Loucy (cell line): ENCODE results near the gene ANGPT4.

Experiments
- CTCF ChIP-seq: fragments of 200-600 bp; sonication (generic); conservative IDR thresholded peaks from 2 replicates; pipeline ENCODE4 v1.5.1; 2014; ENCODE audit warnings: mild to moderate bottlenecking, antibody characterized with exemption, low read length
- EZH2phosphoT487 ChIP-seq: fragments of 200-600 bp; IDR thresholded peaks from 2 replicates; pipeline ENCODE4 v1.6.1; 2018; ENCODE audit warnings: antibody characterized with exemption, mild to moderate bottlenecking, moderate library complexity, borderline replicate concordance

DNA sequence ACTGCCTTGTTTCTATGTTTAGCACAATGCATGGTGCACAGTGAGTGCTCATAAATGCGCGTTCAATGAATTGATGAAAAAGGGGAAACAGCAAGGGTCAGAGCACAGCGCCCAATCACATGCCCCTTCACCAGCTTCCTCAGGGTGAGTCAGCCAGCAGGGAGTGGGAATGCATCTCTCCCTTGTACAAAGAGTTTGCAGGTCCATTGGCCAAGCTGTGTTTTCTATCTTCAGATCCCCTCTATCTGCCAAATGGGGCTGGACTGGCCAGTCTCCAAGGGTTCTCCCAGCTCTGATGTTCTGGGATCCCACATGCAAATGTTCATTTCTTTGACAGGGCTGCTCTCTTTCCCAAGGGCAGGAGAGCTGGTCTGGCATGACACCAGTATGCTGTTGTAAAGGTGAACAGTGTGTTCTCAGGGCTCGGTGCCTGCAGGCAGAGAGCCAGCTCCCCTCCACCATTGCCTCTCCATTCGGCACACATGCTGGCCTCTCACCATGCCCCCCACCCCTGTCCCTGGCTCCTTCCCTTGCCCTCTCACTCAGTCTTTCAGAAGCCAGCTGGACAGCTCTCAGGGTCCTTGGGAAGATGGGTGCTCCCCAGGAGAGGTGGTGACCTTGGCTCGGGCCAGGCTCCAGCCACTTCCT is 25.0 kb downstream of the ANGPT4 start:
- TF ChIP-seq EZH2phosphoT487 (no peak), CTCF (no peak)
